H1 (cell line): Measurements from ENCODE around the gene KRTAP4-5. TPM values are rescaled to one million over a fixed set of nuclear protein-coding genes. Genes with fewer than 3 reads are reported as not detected.

Experiments
- CHD1 ChIP-seq: IDR thresholded peaks from 2 replicates; pipeline ENCODE4 v1.6.1; 2012; ENCODE audit warnings: low read depth, low read length, improper control_type of control experiment
- CTBP2 ChIP-seq: IDR thresholded peaks from 2 replicates; pipeline ENCODE4 v1.7.0; 2011; ENCODE audit warnings: borderline replicate concordance, mild to moderate bottlenecking, moderate library complexity, mixed read lengths, low read length; ENCODE audit not compliant: insufficient read depth, insufficient read length
- RFX5 ChIP-seq: IDR thresholded peaks from 2 replicates; pipeline ENCODE4 v1.6.1; 2011; ENCODE audit warnings: low read depth, low read length, improper control_type of control experiment, borderline replicate concordance
- SIRT6 ChIP-seq: IDR thresholded peaks from one replicate; pipeline ENCODE4 v1.7.1; 2012; ENCODE audit warnings: low read length, inconsistent platforms
- SP2 ChIP-seq: IDR thresholded peaks from 2 replicates; pipeline ENCODE4 v1.6.1; 2012; ENCODE audit warnings: mild to moderate bottlenecking, low read length, inconsistent platforms
- TAF1 ChIP-seq: IDR thresholded peaks from 2 replicates; pipeline ENCODE4 v1.6.1; 2011; ENCODE audit warnings: mild to moderate bottlenecking, low read depth, low read length
- polyA plus RNA-seq, 7 experiments: library from polyadenylated mRNA; depleted of rRNA in 3 of 7; stranded (reverse) in 5 of 7; unstranded in 2 of 7; fragments of >200 nt in 5 of 7; fragments of 200-250 nt in 2 of 7; gene quantifications; 1 replicate in 5 of 7; 2 replicates in 1 of 7; 4 replicates in 1 of 7; pipeline versions ENCODE4 v1.2.1 to v1.2.3, GENCODE V29; 2011 to 2013; ENCODE audit warnings: missing spikeins in 2 of 7, mixed read lengths in 2 of 7
- total RNA-seq: library from RNA; stranded (reverse); fragmentation: NEBNext Ultra II Directional; extraction: Animal tissue kit (Norgen Biotek cat#: 25700); gene quantifications from 2 replicates; pipeline ENCODE4 v1.2.1, GENCODE V29; 2021
- TF ChIP-seq, protein P1 (sequence below): fragments of 300-600 bp; sonication (generic); IDR thresholded peaks from 2 replicates; pipeline ENCODE4 v1.7.1; 2012; ENCODE audit warnings: low read length, moderate library complexity, mild to moderate bottlenecking, inconsistent platforms; ENCODE audit not compliant: insufficient replicate concordance

KRTAP4-5 gene
- total and polyA plus RNA-seq, 2 of the 8 experiments (the other 6 are each of a cell fraction or from before 2014, with no cell fraction given) = not detected

DNA sequence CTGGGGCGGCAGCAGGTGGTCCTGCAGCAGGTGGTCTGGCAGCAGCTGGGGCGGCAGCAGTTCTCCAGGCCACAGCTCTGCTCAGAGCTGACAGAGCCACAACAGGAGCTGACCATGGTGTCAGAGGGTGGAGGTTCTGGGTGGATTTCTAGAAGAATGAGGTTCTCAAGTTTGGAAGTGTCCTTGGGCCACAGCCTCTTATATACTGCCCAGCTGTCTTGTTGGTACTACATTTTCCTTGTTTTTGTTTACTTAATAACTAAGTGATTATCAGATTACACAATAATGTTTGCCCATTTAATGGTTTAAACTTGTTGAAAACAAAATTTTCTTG, at the start of gene KRTAP4-5 (continued):
- TF ChIP-seq, protein P1, sequence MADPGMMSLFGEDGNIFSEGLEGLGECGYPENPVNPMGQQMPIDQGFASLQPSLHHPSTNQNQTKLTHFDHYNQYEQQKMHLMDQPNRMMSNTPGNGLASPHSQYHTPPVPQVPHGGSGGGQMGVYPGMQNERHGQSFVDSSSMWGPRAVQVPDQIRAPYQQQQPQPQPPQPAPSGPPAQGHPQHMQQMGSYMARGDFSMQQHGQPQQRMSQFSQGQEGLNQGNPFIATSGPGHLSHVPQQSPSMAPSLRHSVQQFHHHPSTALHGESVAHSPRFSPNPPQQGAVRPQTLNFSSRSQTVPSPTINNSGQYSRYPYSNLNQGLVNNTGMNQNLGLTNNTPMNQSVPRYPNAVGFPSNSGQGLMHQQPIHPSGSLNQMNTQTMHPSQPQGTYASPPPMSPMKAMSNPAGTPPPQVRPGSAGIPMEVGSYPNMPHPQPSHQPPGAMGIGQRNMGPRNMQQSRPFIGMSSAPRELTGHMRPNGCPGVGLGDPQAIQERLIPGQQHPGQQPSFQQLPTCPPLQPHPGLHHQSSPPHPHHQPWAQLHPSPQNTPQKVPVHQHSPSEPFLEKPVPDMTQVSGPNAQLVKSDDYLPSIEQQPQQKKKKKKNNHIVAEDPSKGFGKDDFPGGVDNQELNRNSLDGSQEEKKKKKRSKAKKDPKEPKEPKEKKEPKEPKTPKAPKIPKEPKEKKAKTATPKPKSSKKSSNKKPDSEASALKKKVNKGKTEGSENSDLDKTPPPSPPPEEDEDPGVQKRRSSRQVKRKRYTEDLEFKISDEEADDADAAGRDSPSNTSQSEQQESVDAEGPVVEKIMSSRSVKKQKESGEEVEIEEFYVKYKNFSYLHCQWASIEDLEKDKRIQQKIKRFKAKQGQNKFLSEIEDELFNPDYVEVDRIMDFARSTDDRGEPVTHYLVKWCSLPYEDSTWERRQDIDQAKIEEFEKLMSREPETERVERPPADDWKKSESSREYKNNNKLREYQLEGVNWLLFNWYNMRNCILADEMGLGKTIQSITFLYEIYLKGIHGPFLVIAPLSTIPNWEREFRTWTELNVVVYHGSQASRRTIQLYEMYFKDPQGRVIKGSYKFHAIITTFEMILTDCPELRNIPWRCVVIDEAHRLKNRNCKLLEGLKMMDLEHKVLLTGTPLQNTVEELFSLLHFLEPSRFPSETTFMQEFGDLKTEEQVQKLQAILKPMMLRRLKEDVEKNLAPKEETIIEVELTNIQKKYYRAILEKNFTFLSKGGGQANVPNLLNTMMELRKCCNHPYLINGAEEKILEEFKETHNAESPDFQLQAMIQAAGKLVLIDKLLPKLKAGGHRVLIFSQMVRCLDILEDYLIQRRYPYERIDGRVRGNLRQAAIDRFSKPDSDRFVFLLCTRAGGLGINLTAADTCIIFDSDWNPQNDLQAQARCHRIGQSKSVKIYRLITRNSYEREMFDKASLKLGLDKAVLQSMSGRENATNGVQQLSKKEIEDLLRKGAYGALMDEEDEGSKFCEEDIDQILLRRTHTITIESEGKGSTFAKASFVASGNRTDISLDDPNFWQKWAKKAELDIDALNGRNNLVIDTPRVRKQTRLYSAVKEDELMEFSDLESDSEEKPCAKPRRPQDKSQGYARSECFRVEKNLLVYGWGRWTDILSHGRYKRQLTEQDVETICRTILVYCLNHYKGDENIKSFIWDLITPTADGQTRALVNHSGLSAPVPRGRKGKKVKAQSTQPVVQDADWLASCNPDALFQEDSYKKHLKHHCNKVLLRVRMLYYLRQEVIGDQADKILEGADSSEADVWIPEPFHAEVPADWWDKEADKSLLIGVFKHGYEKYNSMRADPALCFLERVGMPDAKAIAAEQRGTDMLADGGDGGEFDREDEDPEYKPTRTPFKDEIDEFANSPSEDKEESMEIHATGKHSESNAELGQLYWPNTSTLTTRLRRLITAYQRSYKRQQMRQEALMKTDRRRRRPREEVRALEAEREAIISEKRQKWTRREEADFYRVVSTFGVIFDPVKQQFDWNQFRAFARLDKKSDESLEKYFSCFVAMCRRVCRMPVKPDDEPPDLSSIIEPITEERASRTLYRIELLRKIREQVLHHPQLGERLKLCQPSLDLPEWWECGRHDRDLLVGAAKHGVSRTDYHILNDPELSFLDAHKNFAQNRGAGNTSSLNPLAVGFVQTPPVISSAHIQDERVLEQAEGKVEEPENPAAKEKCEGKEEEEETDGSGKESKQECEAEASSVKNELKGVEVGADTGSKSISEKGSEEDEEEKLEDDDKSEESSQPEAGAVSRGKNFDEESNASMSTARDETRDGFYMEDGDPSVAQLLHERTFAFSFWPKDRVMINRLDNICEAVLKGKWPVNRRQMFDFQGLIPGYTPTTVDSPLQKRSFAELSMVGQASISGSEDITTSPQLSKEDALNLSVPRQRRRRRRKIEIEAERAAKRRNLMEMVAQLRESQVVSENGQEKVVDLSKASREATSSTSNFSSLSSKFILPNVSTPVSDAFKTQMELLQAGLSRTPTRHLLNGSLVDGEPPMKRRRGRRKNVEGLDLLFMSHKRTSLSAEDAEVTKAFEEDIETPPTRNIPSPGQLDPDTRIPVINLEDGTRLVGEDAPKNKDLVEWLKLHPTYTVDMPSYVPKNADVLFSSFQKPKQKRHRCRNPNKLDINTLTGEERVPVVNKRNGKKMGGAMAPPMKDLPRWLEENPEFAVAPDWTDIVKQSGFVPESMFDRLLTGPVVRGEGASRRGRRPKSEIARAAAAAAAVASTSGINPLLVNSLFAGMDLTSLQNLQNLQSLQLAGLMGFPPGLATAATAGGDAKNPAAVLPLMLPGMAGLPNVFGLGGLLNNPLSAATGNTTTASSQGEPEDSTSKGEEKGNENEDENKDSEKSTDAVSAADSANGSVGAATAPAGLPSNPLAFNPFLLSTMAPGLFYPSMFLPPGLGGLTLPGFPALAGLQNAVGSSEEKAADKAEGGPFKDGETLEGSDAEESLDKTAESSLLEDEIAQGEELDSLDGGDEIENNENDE = no peak
- no peak for TF ChIP-seq CHD1
- no peak for TF ChIP-seq RFX5
- no peak for TF ChIP-seq SIRT6
- TF ChIP-seq TAF1 = no peak
- no peak for TF ChIP-seq SP2
- no peak for TF ChIP-seq CTBP2
- TF ChIP-seq, all 59 proteins: peak for 0
